HepG2 (cell line): ENCODE data around the gene CDK15.

ENCODE experiments used
- FOSL2 ChIP-seq: sonication (generic); formaldehyde crosslinking; IDR thresholded peaks from 2 replicates; pipeline ENCODE4 v1.4.0; 2020; ENCODE audit warnings: missing genetic modification reagents
- FOXA3 ChIP-seq: IDR thresholded peaks from 2 replicates; pipeline ENCODE4 v1.6.1; 2016; ENCODE audit warnings: missing genetic modification reagents, missing compliant biosample characterization
- GABPA ChIP-seq, 2 experiments: IDR thresholded peaks; 2 replicates each; pipeline ENCODE4 v1.6.1; 2011 to 2016; ENCODE audit warnings: low read depth in 2 of 2, low read length in 1 of 2, missing biosample characterization in 1 of 2, missing genetic modification characterization in 1 of 2
- KDM1A ChIP-seq: IDR thresholded peaks from 2 replicates; pipeline ENCODE4 v1.6.1; 2016; ENCODE audit warnings: missing compliant biosample characterization
- RAD21 ChIP-seq: fragments of 450-650 bp; formaldehyde crosslinking; IDR thresholded peaks from 2 replicates; pipeline ENCODE4 v1.5.0; 2020; ENCODE audit warnings: mild to moderate bottlenecking
- REST ChIP-seq, 2 experiments: IDR thresholded peaks; 2 replicates each; pipeline ENCODE4 v1.6.1; 2011 to 2012; ENCODE audit warnings: low read length in 2 of 2, borderline replicate concordance in 1 of 2, low read depth in 1 of 2, mild to moderate bottlenecking in 1 of 2, moderate library complexity in 1 of 2
- TCF7L2 ChIP-seq: IDR thresholded peaks from 2 replicates; pipeline ENCODE4 v1.6.1; 2011; ENCODE audit warnings: mild to moderate bottlenecking, low read depth, low read length, moderate library complexity
- TF ChIP-seq, protein P1 (sequence below): sonication (generic); formaldehyde crosslinking; IDR thresholded peaks from 2 replicates; pipeline ENCODE4 v1.8.0; 2022; ENCODE audit warnings: missing genetic modification reagents, mild to moderate bottlenecking, moderate library complexity, borderline replicate concordance
- TF ChIP-seq, protein P2 (sequence below): sonication (generic); formaldehyde crosslinking; IDR thresholded peaks from 2 replicates; pipeline ENCODE4 v1.5.0; 2020; ENCODE audit warnings: mild to moderate bottlenecking, missing genetic modification reagents, moderate library complexity

DNA sequence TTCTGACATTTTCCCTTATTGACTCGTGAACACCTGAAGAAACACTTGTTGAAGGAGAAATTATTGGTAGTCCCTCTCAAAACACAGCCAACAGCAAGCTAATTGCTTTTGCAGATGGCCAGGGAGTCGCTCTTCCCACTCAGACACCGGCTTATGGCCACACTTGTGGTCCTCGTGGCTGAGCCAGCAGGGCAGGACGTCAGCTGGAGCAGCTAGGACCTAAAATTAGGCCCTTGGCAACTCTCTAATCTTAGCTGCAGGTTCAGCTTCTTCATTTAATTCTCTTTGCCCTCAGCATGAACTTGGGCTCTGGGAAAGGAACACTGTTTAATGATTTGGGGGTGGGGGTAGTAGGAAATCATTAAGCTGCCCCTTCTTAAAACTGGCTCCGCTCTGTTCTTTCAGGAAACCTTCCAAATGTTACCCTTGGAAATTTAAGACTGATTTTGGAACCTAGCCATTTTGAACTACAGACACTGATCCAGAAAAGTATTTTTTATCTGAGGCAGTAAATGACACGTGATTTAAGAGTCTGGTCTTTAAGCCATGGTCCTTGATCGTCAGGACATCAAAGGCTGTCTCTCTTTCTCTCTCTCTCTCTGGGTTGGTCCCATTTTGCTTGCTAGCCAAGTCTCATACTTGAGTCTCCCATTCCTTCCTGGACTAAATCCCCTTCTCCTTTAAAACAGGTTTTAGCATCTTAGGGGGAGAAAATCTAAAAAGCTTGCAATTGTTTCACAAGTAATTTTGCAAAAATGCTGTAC lies 77.5 kb downstream of the CDK15 start:
- TF ChIP-seq GABPA (IDR thresholded peaks at IDR 0.05; ENCODE audit: low read depth, low read length): no peak
- no peak for TF ChIP-seq GABPA (CRISPR knock-in tag; IDR thresholded peaks at IDR 0.05; ENCODE audit: low read depth)
- TF ChIP-seq FOXA3 (CRISPR knock-in tag): no peak
- TF ChIP-seq, protein P1, sequence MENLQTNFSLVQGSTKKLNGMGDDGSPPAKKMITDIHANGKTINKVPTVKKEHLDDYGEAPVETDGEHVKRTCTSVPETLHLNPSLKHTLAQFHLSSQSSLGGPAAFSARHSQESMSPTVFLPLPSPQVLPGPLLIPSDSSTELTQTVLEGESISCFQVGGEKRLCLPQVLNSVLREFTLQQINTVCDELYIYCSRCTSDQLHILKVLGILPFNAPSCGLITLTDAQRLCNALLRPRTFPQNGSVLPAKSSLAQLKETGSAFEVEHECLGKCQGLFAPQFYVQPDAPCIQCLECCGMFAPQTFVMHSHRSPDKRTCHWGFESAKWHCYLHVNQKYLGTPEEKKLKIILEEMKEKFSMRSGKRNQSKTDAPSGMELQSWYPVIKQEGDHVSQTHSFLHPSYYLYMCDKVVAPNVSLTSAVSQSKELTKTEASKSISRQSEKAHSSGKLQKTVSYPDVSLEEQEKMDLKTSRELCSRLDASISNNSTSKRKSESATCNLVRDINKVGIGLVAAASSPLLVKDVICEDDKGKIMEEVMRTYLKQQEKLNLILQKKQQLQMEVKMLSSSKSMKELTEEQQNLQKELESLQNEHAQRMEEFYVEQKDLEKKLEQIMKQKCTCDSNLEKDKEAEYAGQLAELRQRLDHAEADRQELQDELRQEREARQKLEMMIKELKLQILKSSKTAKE: no peak
- TF ChIP-seq REST (IDR thresholded peaks at IDR 0.05; ENCODE audit: borderline replicate concordance in 1 of 2, low read depth in 1 of 2, low read length in 2 of 2): no peak
- TF ChIP-seq, protein P2, sequence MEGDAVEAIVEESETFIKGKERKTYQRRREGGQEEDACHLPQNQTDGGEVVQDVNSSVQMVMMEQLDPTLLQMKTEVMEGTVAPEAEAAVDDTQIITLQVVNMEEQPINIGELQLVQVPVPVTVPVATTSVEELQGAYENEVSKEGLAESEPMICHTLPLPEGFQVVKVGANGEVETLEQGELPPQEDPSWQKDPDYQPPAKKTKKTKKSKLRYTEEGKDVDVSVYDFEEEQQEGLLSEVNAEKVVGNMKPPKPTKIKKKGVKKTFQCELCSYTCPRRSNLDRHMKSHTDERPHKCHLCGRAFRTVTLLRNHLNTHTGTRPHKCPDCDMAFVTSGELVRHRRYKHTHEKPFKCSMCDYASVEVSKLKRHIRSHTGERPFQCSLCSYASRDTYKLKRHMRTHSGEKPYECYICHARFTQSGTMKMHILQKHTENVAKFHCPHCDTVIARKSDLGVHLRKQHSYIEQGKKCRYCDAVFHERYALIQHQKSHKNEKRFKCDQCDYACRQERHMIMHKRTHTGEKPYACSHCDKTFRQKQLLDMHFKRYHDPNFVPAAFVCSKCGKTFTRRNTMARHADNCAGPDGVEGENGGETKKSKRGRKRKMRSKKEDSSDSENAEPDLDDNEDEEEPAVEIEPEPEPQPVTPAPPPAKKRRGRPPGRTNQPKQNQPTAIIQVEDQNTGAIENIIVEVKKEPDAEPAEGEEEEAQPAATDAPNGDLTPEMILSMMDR (CRISPR knock-in tag): no peak
- TF ChIP-seq TCF7L2: no peak
- no peak for TF ChIP-seq KDM1A (CRISPR knock-in tag)
- no peak for TF ChIP-seq FOSL2
- no peak for TF ChIP-seq RAD21 (CRISPR knock-in tag)
